ENCODE measurements around the gene MAP7D3.
"Not testable (repeated sequence)": the region's sequence is repeated elsewhere in the genome, so short reads cannot be mapped to it uniquely, and the experiment has no call there.

MAP7D3 gene, protein sequence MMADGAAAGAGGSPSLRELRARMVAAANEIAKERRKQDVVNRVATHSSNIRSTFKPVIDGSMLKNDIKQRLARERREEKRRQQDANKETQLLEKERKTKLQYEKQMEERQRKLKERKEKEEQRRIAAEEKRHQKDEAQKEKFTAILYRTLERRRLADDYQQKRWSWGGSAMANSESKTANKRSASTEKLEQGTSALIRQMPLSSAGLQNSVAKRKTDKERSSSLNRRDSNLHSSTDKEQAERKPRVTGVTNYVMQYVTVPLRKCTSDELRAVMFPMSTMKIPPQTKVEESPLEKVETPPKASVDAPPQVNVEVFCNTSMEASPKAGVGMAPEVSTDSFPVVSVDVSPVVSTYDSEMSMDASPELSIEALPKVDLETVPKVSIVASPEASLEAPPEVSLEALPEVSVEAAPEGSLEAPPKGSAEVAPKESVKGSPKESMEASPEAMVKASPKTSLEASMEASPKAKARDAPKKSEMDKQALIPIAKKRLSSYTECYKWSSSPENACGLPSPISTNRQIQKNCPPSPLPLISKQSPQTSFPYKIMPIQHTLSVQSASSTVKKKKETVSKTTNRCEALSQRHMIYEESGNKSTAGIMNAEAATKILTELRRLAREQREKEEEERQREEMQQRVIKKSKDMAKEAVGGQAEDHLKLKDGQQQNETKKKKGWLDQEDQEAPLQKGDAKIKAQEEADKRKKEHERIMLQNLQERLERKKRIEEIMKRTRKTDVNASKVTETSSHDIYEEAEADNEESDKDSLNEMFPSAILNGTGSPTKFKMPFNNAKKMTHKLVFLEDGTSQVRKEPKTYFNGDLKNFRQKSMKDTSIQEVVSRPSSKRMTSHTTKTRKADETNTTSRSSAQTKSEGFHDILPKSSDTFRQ

DNA sequence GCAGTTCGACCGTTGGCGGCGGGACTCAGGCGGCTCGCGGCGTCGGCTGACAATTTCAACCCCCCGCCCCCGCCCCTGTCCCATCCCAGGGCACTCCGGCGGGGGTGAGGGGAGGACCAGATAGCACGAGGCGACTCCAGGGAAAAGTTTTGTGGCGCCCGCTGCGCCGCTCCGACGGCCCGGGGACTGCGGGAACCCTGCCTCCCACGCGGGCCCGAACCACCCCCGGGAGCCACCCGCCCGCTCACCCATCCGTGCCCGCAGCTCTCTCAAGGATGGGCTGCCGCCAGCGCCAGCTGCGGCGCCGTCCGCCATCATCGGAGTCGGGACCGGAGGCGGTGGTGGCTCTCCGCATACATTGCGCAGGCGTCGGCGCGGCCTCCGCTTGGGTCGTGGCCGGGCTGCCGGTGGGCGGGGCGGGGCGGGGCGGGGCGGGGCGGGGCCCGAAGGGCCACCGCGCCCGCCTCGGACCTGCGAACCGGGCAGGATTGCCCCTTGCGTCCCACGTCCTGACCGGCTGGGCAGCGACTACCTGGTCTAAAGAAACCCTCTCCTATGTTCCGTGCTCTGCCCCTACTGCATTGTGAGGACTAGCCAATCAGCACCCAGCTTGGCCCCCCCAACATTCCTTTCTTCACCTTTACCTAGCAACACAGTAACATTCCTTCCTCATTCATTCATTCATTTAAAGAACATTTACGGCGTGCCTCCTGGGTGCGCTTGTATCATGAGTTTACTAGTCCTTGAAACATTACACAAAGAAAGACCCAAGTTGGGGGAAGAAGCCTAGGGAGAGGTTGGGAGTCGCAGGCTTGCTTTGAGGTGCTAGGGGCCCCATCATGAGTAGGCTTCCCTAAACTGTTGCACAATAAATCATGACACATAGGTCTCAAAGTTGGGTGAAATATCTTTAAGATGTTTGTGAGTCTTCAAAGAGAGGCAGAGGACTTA is at the start of gene MAP7D3:
Gene MAP7D3, minus strand, starts transcription at position 360 of the 951 bp plus-strand sequence. Its CDS starts 42 bp downstream, at position 318.
- DNase-seq (ENCODE audit: low read depth in 3 of 3, low spot score in 1 of 3) = peak; percentile 28 to 38 (median 31)

DNA sequence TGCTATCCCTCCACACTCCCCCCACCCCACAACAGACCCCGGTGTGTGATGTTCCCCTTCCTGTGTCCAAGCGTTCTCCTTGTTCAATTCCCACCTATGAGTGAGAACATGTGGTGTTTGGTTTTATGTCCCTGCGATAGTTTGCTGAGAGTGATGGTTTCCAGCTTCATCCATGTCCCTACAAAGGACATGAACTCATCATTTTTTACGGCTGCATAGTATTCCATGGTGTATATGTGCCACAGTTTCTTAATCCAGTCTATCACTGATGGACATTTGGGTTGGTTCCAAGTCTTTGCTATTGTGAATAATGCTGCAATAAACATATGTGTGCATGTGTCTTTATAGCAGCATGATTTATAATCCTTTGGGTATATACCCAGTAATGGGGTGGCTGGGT is 49.5 kb upstream of the MAP7D3 start, which contains the start of gene ADGRG4:
Gene ADGRG4, plus strand, starts transcription at position 243 of the 400 bp plus-strand sequence. CDS start 7,815 bp downstream, outside the sequence.
- not testable (repeated sequence) for DNase-seq (ENCODE audit: low read depth in 3 of 3, low spot score in 1 of 3)

DNA sequence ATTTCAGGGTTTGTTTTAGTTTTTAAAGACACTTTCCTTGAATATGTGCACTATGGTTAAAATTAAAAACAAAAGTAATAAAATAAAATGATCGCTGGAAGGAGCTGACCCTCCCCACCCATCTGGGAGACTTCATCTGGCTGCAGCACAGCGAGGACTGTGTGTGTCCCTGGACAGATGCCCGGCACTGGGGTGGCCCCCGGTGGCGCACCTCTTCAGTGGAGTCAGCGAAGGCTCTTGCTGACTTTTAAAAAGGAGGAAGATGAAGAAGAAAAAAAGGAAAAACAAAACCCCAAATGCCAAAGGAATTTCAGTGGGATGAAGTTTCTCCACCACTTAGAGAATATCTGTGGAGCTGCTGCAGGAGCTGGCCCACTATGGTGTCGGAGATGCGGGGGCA is 44.2 kb upstream of the MAP7D3 start:
- DNase-seq (ENCODE audit: low read depth in 3 of 3, low spot score in 1 of 3) = no peak

DNA sequence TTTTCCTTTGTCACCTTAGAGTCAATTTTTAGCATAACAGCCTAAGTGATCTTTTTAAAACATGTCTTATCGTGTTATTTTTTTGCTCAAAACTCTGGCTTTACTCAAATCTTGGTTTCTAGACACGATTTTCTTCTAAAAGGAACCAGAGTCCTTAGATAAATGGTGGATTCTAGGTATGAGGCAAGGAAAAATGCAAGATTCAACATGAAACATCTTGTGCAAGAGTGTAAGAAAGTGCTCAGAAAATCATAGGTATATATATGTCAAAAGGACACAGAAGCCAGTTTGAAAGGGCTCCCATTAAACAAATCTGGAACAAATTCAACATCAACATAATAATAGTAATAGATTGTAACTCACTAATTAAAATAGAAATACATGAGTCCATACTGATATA is 41.5 kb upstream of the MAP7D3 start:
- DNase-seq (ENCODE audit: low read depth in 3 of 3, low spot score in 1 of 3) = no peak

DNA sequence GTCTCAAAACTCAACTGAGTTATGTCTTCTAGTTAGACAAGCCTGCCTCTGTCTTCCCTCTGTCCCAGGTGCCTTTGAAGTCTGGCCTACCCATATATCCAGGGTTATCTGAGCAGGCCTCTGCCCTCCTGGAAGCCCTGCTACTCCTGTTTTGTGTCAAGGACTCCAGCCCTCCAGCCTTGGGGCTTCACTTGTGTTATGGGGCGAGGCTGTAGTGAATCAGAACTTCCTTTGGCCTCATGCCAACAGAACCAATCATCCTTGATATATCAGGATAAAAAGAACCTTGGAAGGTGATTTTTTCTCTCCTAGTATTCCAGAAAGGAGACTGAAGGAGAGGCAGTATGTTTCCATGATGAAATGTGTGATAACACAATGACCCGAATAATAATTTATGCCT is 40.6 kb upstream of the MAP7D3 start:
- DNase-seq (ENCODE audit: low read depth in 3 of 3, low spot score in 1 of 3) = no peak

DNA sequence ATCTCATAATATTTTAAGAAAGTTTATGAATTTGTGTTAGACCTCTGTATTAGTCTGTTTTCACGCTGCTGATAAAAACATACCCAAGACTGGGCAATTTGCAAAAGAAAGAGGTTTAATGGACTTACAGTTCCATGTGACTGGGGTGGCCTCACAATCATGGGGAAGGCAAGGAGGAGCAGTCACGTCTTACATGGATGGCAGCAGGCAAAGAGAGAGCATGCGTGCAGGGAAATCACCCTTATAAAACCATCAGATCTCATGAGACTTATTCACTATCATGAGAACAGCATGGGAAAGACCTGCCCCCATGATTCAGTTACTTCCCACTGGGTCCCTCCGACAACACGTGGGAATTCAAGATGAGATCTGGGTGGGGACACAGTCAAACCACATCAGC is 35.2 kb upstream of the MAP7D3 start:
- DNase-seq (ENCODE audit: low read depth in 3 of 3, low spot score in 1 of 3) = not testable (repeated sequence)

DNA sequence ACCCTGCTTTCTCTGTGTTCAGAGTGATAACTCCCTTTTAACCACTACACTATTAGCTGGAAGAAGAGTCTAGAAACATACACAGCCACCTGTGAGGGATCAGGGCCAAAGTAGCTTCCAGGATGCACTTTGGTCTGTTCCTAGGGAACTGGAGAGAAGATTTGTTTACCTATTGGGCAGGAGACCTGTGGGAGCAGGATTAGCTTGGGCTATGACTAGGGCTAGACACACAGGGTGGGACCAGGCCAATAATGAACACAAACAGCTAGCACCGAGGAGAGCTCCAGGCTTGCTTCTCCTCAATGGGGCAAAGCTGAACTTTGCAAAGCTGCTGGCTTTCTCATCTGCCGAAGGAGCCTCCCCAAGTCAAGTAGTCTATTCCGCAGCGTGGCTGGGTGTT is 24.4 kb upstream of the MAP7D3 start:
- no peak for DNase-seq (ENCODE audit: low read depth in 3 of 3, low spot score in 1 of 3)

DNA sequence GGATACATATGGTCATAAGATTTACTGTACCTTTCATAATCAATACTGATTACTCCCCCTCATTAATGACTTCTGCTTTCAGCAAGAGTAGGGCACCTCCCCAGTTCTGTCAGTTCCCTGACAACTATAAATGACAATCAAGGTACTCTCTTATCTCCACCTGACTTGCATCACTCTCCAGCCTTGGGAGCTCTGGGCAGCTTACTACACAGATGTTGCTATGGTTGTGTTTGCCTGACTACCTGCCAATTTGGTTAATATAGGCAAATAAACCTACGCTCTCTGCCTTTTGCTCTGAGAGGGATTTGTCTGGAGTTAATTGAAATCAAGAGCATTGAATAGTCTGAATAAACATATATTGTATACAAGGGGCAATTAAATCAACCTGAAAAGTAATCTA is 22.8 kb upstream of the MAP7D3 start:
- DNase-seq (ENCODE audit: low read depth in 3 of 3, low spot score in 1 of 3) = no peak

DNA sequence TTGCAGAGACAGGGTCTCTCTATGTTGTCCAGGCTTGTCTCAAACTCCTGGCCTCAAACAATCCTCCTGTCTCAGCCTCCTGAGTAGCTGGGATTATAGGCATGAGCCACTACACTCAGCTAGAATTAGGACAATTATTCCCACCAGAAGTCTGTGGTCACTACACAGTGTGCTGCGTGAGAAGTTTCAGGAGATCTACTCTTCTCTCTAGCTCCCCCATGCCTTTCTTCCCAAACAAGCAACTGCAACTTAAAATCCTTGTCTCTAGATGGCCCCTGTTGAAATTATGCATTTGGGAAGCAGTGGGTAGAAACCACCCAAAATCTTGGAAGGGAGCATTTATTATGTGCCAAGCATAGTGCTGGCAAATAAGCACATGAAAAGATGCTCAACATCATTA is 21.1 kb upstream of the MAP7D3 start:
- DNase-seq (ENCODE audit: low read depth in 3 of 3, low spot score in 1 of 3) = no peak

DNA sequence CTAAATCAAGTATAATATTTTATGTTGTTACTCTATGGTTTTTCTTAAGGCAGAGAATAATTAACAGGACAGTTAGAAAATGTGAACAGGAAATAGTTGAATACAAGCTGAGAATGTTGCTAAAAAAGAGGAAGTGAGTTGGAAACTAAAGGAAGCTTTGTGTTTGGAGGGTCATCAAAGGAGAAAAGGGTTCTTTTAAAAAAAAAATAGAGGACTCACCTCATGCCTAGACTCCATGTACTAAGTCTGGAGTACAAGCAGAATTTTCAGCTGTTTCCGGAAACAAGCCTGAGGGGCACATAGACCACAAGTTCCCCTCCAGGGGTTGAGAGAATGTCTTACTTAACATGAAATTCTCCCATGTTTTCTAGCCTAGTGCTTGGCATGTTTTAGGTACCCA is 20.1 kb upstream of the MAP7D3 start:
- no peak for DNase-seq (ENCODE audit: low read depth in 3 of 3, low spot score in 1 of 3)

DNA sequence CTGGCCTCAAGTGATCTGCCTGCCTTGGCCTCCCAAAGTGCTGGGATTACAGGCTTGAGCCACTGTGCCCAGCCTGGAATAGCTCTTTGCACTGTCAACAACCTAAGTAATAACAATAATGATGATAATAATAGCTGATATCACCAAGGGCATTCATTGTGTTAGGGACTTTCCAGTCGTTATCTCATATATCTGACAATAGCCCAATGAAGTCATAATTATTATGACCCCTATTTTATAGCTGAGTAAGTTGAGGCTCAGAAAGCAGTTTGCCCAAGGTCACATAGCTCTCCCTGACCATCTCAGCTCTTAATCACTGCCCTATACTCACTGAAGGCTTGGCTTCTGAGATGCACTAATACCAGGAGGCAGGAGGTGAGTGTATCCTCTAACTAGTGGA is 18.7 kb upstream of the MAP7D3 start:
- DNase-seq (ENCODE audit: low read depth in 3 of 3, low spot score in 1 of 3) = no peak

DNA sequence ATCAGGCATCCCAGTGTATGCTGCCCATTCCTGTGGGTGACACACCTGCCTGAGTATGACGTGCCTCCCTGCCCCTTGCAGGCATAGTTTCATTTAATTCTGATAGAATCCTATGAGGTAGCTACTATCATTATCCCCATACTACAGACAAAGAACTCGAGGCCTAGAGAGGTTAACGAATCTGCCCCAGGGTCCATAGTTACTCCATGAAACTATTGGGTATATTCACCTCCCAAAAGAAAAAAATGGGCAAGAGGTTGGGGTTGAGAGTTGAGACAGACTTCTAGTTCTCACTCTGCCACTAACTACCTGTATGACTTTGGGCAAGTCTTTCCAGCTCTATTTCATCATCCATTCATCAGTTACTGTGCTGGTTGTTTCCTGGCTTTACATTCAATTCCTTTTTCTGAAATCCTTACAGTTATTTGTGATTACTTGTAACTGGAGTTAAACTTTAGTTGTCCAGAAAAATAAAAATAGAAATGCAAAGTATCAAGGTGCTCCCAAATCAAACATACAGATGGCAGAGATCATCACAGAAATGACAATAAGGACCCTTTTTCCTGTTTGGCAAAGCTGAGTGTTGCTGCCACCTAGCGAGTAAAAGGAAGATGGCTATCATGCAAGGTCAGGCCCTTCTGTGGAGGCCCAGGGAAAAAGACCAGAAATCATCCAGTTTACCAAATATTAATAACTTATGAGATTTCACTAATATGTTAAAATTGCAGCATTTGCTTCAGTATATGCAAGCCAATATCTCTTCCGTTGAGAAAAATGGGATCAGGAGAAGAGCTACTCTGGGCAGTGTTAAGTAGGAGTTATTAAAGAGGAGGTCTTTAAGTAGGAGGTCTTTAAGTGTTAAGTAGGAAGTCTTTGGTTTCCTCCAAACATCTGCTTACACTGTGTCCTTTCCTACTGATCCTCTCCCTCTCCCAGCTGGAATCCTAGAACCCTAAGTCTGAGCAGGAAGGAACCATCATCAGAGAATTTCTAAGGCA is 17.1 kb upstream of the MAP7D3 start:
- peak in 2 of 3 donors; percentile 1 to 13 for DNase-seq (ENCODE audit: low read depth in 3 of 3, low spot score in 1 of 3)

DNA sequence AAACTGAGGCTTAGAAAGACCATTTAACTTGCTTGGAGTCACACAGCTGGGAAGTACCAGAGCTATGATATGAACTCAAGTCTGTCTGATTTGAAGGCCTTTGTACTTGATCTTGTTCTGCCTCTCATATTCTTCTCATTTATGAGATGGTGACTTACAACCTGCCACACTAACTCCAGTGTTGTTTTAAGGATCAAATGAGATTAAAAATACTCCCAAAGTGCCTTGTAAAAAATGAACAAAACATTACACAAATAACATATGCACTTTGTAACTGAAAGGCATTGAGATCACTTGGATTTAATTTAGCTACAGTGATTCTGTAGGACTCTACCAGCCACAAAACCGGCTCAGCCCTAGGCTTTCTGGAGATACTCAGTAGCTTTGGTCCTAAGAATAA is 15.6 kb upstream of the MAP7D3 start:
- DNase-seq (ENCODE audit: low read depth in 3 of 3, low spot score in 1 of 3) = no peak

DNA sequence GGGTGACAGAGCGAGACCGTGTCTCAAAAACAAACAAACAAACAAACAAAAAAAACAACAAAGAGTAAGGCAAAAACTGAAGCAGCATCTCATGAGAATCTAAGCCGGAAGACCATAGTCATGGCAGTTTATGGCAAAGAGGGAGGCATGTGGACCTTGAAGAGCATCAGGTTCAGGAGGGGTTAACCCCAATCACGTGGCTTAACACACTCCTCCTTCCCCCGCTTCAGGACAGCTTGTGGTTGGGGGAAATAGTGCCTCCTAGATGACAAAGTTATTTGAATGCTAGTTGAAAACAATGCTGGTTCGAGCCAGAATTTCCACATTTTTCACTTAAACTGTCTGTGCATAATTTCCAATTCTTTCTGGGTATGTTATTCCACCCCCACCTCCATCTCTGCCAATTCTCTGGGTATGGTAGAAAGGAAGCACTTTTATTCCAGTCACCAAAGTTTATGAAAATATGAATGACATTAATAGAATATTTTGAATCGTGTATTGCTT is 11.7 kb upstream of the MAP7D3 start:
- DNase-seq (ENCODE audit: low read depth in 3 of 3, low spot score in 1 of 3) = no peak

DNA sequence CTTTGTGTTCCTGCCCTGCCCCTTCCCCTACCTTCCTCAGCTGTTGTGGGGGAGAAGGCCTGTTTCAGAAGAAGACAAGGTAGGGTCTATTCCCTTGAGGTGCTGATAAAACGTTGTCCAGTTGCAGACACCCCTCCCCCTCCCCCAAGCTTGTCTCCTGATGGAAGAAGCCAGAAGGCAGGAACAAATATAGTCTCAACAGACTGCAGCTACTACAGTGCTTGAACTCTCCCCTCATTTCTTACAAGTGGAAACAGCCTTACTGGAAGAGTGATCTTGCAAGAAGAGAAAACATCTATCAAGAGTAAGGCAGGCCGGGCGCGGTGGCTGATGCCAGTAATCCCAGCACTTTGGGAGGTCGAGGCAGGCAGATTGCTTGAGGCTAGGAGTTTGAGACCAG is 11.0 kb upstream of the MAP7D3 start:
- no peak for DNase-seq (ENCODE audit: low read depth in 3 of 3, low spot score in 1 of 3)

DNA sequence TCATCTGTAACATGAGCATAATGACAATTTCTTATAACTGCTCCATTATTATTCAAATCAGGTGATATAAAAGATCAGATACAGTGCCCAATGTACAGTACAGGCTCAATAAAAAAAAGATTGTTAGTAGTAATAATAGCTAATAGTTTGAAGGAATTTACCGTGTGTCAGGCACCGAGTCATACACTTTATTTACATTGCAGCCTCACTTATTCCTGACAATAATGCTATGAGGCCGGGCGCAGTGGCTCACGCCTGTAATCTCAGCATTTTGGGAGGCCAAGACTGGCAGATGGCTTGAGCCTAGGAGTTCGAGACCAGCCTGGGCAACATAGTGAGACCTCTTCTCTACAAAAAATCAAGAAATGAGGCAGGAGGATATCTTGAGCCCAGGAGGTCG is 10.1 kb upstream of the MAP7D3 start:
- DNase-seq (ENCODE audit: low read depth in 3 of 3, low spot score in 1 of 3) = no peak

DNA sequence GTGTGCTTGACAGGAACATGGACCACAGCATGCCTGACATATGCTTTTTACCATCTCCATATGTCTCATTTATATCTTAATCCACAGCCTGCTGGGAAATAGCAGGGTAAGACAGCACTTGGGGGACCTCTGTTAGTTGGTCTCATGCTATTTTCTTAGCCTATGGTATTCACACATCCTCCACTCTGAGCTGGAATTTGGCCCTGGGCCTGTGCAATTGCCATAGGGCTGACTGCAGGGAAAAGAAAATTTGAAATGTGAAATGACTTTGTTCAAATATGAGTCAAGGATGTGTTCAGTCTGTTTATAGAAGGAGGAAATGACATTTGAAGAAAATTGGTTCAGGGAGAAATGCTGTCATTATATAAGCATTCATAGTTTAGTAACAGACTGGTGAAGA is 9.6 kb upstream of the MAP7D3 start:
- DNase-seq (ENCODE audit: low read depth in 3 of 3, low spot score in 1 of 3) = no peak

DNA sequence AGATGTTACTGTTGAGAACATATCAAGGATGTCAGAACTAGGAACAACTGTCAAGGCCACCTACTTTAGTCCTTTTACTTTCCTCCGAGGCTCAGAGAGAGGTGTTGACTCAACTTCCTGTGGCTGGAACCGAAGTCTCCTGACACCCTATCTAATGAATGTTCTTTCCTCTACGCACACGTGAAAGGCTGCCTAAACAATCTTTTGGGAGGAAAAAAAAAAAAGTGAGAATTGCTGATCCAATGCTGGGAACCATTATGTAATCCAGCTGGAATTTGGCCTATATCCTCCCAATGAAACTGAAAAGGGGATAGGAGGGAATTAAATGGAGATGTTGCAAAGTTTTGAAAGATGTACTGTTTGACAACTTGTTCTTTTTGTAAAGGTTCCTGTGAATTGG is 8.3 kb upstream of the MAP7D3 start:
- DNase-seq (ENCODE audit: low read depth in 3 of 3, low spot score in 1 of 3) = no peak

DNA sequence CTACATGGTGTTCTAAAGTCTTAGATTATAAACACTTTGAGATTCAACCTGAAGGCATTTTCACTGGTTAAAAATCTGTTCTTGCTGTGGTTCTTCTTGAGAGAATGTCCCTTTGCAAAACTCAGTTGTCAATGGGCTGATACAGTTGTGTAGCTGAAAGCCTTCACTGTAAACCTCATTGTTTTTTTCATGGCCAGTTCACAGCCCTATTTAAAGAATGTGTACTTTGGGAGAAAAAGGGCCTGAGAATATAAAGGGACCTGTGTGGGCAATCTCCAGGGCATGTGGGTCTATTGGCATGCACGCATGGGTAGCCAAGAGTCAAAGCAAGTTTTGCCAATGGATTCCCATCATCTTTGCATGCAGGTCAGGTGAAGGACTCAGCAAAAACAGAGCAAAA is 7.8 kb upstream of the MAP7D3 start:
- no peak for DNase-seq (ENCODE audit: low read depth in 3 of 3, low spot score in 1 of 3)

DNA sequence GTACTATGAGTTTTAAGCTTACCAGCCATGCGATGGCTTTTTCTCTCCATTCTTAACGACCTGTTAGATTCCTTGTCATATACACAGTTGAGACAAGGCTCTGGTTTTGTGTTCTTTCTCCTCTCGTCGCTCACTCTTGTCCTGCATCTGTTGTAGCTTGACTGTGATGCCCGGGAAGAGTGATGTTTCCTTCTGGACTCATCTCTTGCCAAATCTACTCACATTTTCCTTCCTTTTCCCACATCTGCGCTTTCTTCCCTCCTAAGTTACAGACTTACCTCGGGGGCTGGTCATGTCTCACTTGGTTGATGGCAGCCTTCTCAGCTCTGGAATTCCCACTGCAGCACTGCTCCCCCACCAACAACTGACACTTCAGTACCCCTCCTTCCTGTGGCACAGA is 4.8 kb upstream of the MAP7D3 start:
- DNase-seq (ENCODE audit: low read depth in 3 of 3, low spot score in 1 of 3) = no peak
